Panc1 (cell line): ENCODE results near the gene CNTN4. TPM values are rescaled to one million over a fixed set of nuclear protein-coding genes. Genes with fewer than 3 reads are reported as not detected.

Source experiments
- ATAC-seq: fragments of 200-7000 bp; cut with Tn5 transposase; 2 replicates; pipeline ENCODE4 v1.9.1; 2020; ENCODE audit warnings: mild to moderate bottlenecking, moderate library complexity
- BruUV-seq: library from RNA; stranded (reverse); fragments of 400-500 nt; replicated peaks from 2 replicates; lab custom pipeline; 2021; lab: Mats Ljungman, UMichigan
- CTCF ChIA-PET: fragments of 300-600 bp; sonication (Branson Sonifier 250); formaldehyde crosslinking; loops from one replicate; lab custom pipeline; 2022; ENCODE audit warnings: antibody characterized with exemption; lab: Charles Lee
- POLR2A ChIA-PET: fragments of 300-600 bp; sonication (Branson Sonifier 250); formaldehyde crosslinking; loops from one replicate; lab custom pipeline; 2022; ENCODE audit warnings: antibody characterized with exemption; lab: Charles Lee
- DNase-seq: peaks from one replicate; pipeline ENCODE4 v3.0.0-alpha.2; 2010; ENCODE audit warnings: low read depth, low spot score
- H3K27ac ChIP-seq: 2 replicates; pipeline ENCODE4 v1.5.1; 2011; ENCODE audit warnings: mild to moderate bottlenecking, low read length, inconsistent platforms
- H3K27me3 ChIP-seq: fragments of 200-500 bp; sonication (Bioruptor generic); 2 replicates; pipeline ENCODE4 v1.6.0; 2014; ENCODE audit warnings: low read length, inconsistent platforms; ENCODE audit not compliant: control insufficient read depth, insufficient read depth
- H3K36me3 ChIP-seq: fragments of 200-500 bp; sonication (Bioruptor generic); 2 replicates; pipeline ENCODE4 v1.5.1; 2014; ENCODE audit warnings: inconsistent platforms, mild to moderate bottlenecking, low read length, moderate library complexity; ENCODE audit not compliant: control insufficient read depth, insufficient read depth
- H3K4me1 ChIP-seq: 2 replicates; pipeline ENCODE4 v1.5.1; 2011; ENCODE audit warnings: inconsistent platforms, mild to moderate bottlenecking, low read length, moderate library complexity; ENCODE audit not compliant: control insufficient read depth, insufficient read depth
- H3K4me3 ChIP-seq, 2 experiments: 2 replicates each; pipeline ENCODE4 v1.5.1; 2011 to 2012; ENCODE audit warnings: low read depth in 2 of 2, low read length in 2 of 2, mild to moderate bottlenecking in 2 of 2, inconsistent platforms in 1 of 2, moderate library complexity in 1 of 2
- H3K9me3 ChIP-seq: fragments of 200-500 bp; sonication (Bioruptor generic); 2 replicates; pipeline ENCODE4 v1.5.1; 2014; ENCODE audit warnings: low read depth, mild to moderate bottlenecking, inconsistent platforms, low read length, moderate library complexity; ENCODE audit not compliant: control insufficient read depth, insufficient read depth
- POLR2AphosphoS5 ChIP-seq: IDR thresholded peaks from 2 replicates; pipeline ENCODE4 v1.6.1; 2012; ENCODE audit warnings: mild to moderate bottlenecking, low read depth, low read length, moderate library complexity
- SIN3A ChIP-seq: IDR thresholded peaks from 2 replicates; pipeline ENCODE4 v1.6.1; 2012; ENCODE audit warnings: low read depth, mild to moderate bottlenecking, low read length, moderate library complexity, borderline replicate concordance; ENCODE audit not compliant: insufficient read depth
- TCF7L2 ChIP-seq: IDR thresholded peaks from 2 replicates; pipeline ENCODE4 v1.6.1; 2011; ENCODE audit warnings: mild to moderate bottlenecking, low read depth, low read length, inconsistent platforms
- in situ Hi-C: cut with HindIII; loops from 2 replicates; pipeline ENCODE4 v1.10.0; 2016; ENCODE audit warnings: low sequenced_read_pairs, low pct_unique_long_range_greater_than_20kb
- intact Hi-C: fragments of 100-400 bp; cut with micrococcal nuclease; formaldehyde crosslinking; loops from one replicate; pipeline ENCODE4 v1.10.0; 2022; ENCODE audit not compliant: unreplicated experiment
- total RNA-seq: library from RNA; stranded (reverse); gene quantifications from one replicate; pipeline ENCODE4 v1.2.1, GENCODE V29; 2021; ENCODE audit not compliant: unreplicated experiment
- TF ChIP-seq, protein P1 (sequence below): fragments of 450-650 bp; IDR thresholded peaks from 2 replicates; pipeline ENCODE4 v1.5.1; 2017; ENCODE audit warnings: mild to moderate bottlenecking
- TF ChIP-seq, protein P2 (sequence below), 2 experiments: IDR thresholded peaks; 2 replicates each; pipeline ENCODE4 v1.6.1; 2011 to 2012; ENCODE audit warnings: low read depth in 2 of 2, control low read depth in 1 of 2, low read length in 1 of 2, mild to moderate bottlenecking in 1 of 2, moderate library complexity in 1 of 2; ENCODE audit not compliant: insufficient read depth in 1 of 2

CNTN4 gene
- total RNA-seq, 1 experiment from 2014 or later: not detected

DNA sequence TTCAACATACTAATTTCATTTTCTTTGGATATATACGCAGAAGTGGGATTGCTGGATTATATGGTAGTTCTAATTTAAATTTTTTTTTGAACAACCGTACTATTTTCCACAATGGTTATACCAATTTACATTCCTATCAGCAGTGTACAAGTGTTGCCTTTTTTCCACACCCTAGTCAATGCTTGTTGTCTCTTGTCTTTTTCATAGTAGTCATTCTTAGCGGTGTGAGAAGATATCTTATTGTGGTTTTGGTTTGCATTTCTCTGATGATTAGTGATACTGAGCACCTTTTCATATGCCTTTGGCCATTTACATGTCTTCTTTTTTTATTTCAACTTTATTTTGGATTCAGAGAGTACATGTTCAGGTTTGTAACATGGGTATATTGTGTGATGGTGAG is 858.4 kb downstream of the CNTN4 start:
- H3K27me3 ChIP-seq: no peaks in the 10 kb centered on the region
- no peaks in the 10 kb centered on the region for H3K9me3 ChIP-seq
- BruUV-seq: no TSS peak
- in situ Hi-C loops (no loop called here), intact Hi-C loops (no loop called here)
- CTCF ChIA-PET: no interaction called here
- TF ChIP-seq POLR2AphosphoS5 (no peak), SIN3A (no peak), TCF7L2 (no peak)
- TF ChIP-seq, protein P1, sequence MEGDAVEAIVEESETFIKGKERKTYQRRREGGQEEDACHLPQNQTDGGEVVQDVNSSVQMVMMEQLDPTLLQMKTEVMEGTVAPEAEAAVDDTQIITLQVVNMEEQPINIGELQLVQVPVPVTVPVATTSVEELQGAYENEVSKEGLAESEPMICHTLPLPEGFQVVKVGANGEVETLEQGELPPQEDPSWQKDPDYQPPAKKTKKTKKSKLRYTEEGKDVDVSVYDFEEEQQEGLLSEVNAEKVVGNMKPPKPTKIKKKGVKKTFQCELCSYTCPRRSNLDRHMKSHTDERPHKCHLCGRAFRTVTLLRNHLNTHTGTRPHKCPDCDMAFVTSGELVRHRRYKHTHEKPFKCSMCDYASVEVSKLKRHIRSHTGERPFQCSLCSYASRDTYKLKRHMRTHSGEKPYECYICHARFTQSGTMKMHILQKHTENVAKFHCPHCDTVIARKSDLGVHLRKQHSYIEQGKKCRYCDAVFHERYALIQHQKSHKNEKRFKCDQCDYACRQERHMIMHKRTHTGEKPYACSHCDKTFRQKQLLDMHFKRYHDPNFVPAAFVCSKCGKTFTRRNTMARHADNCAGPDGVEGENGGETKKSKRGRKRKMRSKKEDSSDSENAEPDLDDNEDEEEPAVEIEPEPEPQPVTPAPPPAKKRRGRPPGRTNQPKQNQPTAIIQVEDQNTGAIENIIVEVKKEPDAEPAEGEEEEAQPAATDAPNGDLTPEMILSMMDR: no peak
- TF ChIP-seq, protein P2, sequence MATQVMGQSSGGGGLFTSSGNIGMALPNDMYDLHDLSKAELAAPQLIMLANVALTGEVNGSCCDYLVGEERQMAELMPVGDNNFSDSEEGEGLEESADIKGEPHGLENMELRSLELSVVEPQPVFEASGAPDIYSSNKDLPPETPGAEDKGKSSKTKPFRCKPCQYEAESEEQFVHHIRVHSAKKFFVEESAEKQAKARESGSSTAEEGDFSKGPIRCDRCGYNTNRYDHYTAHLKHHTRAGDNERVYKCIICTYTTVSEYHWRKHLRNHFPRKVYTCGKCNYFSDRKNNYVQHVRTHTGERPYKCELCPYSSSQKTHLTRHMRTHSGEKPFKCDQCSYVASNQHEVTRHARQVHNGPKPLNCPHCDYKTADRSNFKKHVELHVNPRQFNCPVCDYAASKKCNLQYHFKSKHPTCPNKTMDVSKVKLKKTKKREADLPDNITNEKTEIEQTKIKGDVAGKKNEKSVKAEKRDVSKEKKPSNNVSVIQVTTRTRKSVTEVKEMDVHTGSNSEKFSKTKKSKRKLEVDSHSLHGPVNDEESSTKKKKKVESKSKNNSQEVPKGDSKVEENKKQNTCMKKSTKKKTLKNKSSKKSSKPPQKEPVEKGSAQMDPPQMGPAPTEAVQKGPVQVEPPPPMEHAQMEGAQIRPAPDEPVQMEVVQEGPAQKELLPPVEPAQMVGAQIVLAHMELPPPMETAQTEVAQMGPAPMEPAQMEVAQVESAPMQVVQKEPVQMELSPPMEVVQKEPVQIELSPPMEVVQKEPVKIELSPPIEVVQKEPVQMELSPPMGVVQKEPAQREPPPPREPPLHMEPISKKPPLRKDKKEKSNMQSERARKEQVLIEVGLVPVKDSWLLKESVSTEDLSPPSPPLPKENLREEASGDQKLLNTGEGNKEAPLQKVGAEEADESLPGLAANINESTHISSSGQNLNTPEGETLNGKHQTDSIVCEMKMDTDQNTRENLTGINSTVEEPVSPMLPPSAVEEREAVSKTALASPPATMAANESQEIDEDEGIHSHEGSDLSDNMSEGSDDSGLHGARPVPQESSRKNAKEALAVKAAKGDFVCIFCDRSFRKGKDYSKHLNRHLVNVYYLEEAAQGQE (IDR thresholded peaks at IDR 0.05; ENCODE audit: insufficient read depth in 1 of 2, low read depth in 2 of 2, low read length in 1 of 2): no peak
- H3K4me3 ChIP-seq: no peak overlapping the region
- ATAC-seq (no peak), DNase-seq (no peak)
- H3K4me1 ChIP-seq: no peaks in the 10 kb centered on the region
- POLR2A ChIA-PET: no interaction called here
- no peak overlapping the region for H3K27ac ChIP-seq
- no peaks in the 10 kb centered on the region for H3K36me3 ChIP-seq

DNA sequence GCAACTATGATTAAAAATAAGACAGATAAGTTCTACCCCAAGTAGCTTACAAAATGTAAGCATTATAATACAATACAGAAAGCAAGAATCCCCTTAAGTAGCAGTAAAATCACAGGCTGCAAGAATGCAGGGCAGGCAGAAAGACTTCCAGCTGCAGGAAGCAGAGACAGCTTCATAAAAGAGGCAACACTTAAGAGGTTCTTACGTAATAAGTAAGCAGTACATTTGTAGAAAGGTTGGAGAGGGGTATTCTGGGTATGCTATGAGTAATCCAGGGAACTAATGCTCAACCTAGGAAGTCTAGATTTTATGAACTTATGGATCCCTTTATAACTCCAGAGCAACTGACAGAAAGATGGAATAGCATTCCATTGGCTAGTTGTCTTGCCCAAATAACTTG is 859.9 kb downstream of the CNTN4 start:
- TF ChIP-seq TCF7L2 (no peak), SIN3A (no peak)
- TF ChIP-seq, protein P1: no peak
- CTCF ChIA-PET: no interaction called here
- no TSS peak for BruUV-seq
- POLR2A ChIA-PET: no interaction called here
- Histone ChIP-seq H3K36me3 (no peaks in the 10 kb centered on the region), H3K4me3 (no peak overlapping the region), H3K27ac (no peak overlapping the region), H3K4me1 (no peaks in the 10 kb centered on the region), H3K9me3 (no peaks in the 10 kb centered on the region), H3K27me3 (no peaks in the 10 kb centered on the region)
- intact Hi-C loops (no loop called here), in situ Hi-C loops (no loop called here)
- DNase-seq: no peak
- ATAC-seq: no peak
